HCT116 (cell line): ENCODE measurements around the gene FLOT1. TPM values are rescaled to one million over a fixed set of nuclear protein-coding genes. Genes with fewer than 3 reads are reported as not detected.

Source experiments
- ATAC-seq: fragments of 200-7000 bp; cut with Tn5 transposase; 2 replicates; pipeline ENCODE4 v1.9.1; 2020; ENCODE audit warnings: mild to moderate bottlenecking, moderate library complexity
- BruUV-seq: library from RNA; stranded (reverse); fragments of 400-500 nt; replicated peaks from 2 replicates; lab custom pipeline; 2021; lab: Mats Ljungman, UMichigan
- CTCF ChIA-PET: fragments of 300-600 bp; sonication (Branson Sonifier 250); formaldehyde crosslinking; loops from one replicate; lab custom pipeline; 2021; ENCODE audit warnings: antibody characterized with exemption; lab: Charles Lee
- POLR2A ChIA-PET: fragments of 300-600, 350-600 bp; sonication (Branson Sonifier 250); formaldehyde crosslinking; loops from one replicate; lab custom pipeline; 2021; ENCODE audit warnings: antibody characterized with exemption; lab: Charles Lee
- RAD21 ChIA-PET, 2 experiments: fragments of 300-600 bp; sonication (Branson Sonifier 250); formaldehyde crosslinking; loops; one replicate each; lab custom pipeline; 2023; ENCODE audit warnings: low total read pairs in 2 of 2; ENCODE audit not compliant: uncharacterized antibody in 2 of 2, unreplicated experiment in 2 of 2, low non-redundant PET in 1 of 2; lab: Charles Lee
- DNase-seq: peaks from one replicate; pipeline ENCODE4 v3.0.0-alpha.2; 2010; ENCODE audit warnings: low read depth, low spot score
- H2AFZ ChIP-seq: fragments of 200-600 bp; shearing (Covaris generic), sonication (generic); 2 replicates; pipeline ENCODE4 v1.6.1; 2017; ENCODE audit warnings: low read depth, mixed run types, mixed read lengths, antibody characterized with exemption, low read length; ENCODE audit not compliant: poor library complexity, severe bottlenecking
- H3K27ac ChIP-seq: 2 replicates; pipeline ENCODE4 v1.5.1; 2012; ENCODE audit warnings: low read depth, low read length
- H3K27me3 ChIP-seq: fragments of 200-600 bp; sonication (generic); 2 replicates; pipeline ENCODE4 v1.6.1; 2016; ENCODE audit warnings: mixed run types, low read length, mixed read lengths; ENCODE audit not compliant: insufficient read depth
- H3K36me3 ChIP-seq, 2 experiments: fragments of 200-500 bp in 1 of 2; fragments of 200-600 bp in 1 of 2; sonication (Bioruptor generic) in 1 of 2; sonication (generic) in 1 of 2; 2 replicates each; pipeline versions ENCODE4 v1.5.1 to v1.6.1; 2014 to 2016; ENCODE audit warnings: low read length in 2 of 2, inconsistent platforms in 1 of 2, mixed read lengths in 1 of 2, mixed run types in 1 of 2; ENCODE audit not compliant: insufficient read depth in 2 of 2, control insufficient read depth in 1 of 2
- H3K4me1 ChIP-seq, 2 experiments: fragments of 200-600 bp in 1 of 2; sonication (generic) in 1 of 2; 2 replicates each; pipeline versions ENCODE4 v1.5.1 to v1.6.1; 2012 to 2017; ENCODE audit warnings: low read length in 2 of 2, inconsistent platforms in 1 of 2, mild to moderate bottlenecking in 1 of 2, mixed read lengths in 1 of 2, mixed run types in 1 of 2, moderate library complexity in 1 of 2; ENCODE audit not compliant: insufficient read depth in 2 of 2, control insufficient read depth in 1 of 2
- H3K4me2 ChIP-seq: fragments of 200-600 bp; sonication (generic); 2 replicates; pipeline ENCODE4 v1.6.1; 2017; ENCODE audit warnings: mixed run types, low read length, mixed read lengths
- H3K4me3 ChIP-seq, 2 experiments: fragments of 200-600 bp in 1 of 2; sonication (generic) in 1 of 2; replicated peaks in 1 of 2; 2 replicates each; pipeline ENCODE4 v1.5.1; 2011 to 2016; ENCODE audit warnings: low read length in 2 of 2, control low read depth in 1 of 2, low read depth in 1 of 2, mild to moderate bottlenecking in 1 of 2, mixed read lengths in 1 of 2, mixed run types in 1 of 2
- H3K79me2 ChIP-seq: fragments of 200-600 bp; sonication (generic); 2 replicates; pipeline ENCODE4 v1.6.1; 2017; ENCODE audit warnings: mild to moderate bottlenecking, mixed run types, low read length, moderate library complexity, mixed read lengths; ENCODE audit not compliant: insufficient read depth
- H3K9ac ChIP-seq: fragments of 200-600 bp; sonication (generic); 2 replicates; pipeline ENCODE4 v1.6.1; 2016; ENCODE audit warnings: low read length, mixed read lengths
- H3K9me2 ChIP-seq: fragments of 200-600 bp; sonication (generic), shearing (Covaris generic); 2 replicates; pipeline ENCODE4 v1.6.1; 2017; ENCODE audit warnings: mixed run types, mild to moderate bottlenecking, moderate library complexity; ENCODE audit not compliant: insufficient read depth
- H3K9me3 ChIP-seq, 2 experiments: fragments of 200-500 bp in 1 of 2; fragments of 200-600 bp in 1 of 2; sonication (Bioruptor generic) in 1 of 2; sonication (generic) in 1 of 2; 2 replicates each; pipeline ENCODE4 v1.6.1; 2014 to 2017; ENCODE audit warnings: low read length in 2 of 2, mixed read lengths in 2 of 2, inconsistent platforms in 1 of 2, low read depth in 1 of 2, mild to moderate bottlenecking in 1 of 2, mixed run types in 1 of 2, moderate library complexity in 1 of 2; ENCODE audit not compliant: control insufficient read depth in 1 of 2, insufficient read depth in 1 of 2
- H4K20me1 ChIP-seq: fragments of 200-600 bp; sonication (generic), shearing (Covaris generic); 2 replicates; pipeline ENCODE4 v1.6.1; 2017; ENCODE audit warnings: mixed run types, mild to moderate bottlenecking, moderate library complexity; ENCODE audit not compliant: insufficient read depth
- CEBPB ChIP-seq: IDR thresholded peaks from 2 replicates; pipeline ENCODE4 v1.6.1; 2012; ENCODE audit warnings: low read depth
- POLR2AphosphoS5 ChIP-seq: IDR thresholded peaks from 2 replicates; pipeline ENCODE4 v1.6.1; 2011; ENCODE audit warnings: mild to moderate bottlenecking, low read depth, low read length, moderate library complexity
- intact Hi-C: fragments of 100-400 bp; cut with micrococcal nuclease; formaldehyde crosslinking; loops from 2 replicates; pipeline ENCODE4 v1.10.0; 2022
- total RNA-seq: library from RNA; stranded (reverse); gene quantifications from one replicate; pipeline ENCODE4 v1.2.1, GENCODE V29; 2021; ENCODE audit not compliant: unreplicated experiment
- TF ChIP-seq, protein P1 (sequence below): IDR thresholded peaks from 2 replicates; pipeline ENCODE4 v1.6.1; 2011; ENCODE audit warnings: mild to moderate bottlenecking, low read length, moderate library complexity; ENCODE audit not compliant: insufficient replicate concordance; ENCODE audit errors: extremely low read depth

The FLOT1 gene
- total RNA-seq, 1 experiment from 2014 or later = 117 TPM

DNA sequence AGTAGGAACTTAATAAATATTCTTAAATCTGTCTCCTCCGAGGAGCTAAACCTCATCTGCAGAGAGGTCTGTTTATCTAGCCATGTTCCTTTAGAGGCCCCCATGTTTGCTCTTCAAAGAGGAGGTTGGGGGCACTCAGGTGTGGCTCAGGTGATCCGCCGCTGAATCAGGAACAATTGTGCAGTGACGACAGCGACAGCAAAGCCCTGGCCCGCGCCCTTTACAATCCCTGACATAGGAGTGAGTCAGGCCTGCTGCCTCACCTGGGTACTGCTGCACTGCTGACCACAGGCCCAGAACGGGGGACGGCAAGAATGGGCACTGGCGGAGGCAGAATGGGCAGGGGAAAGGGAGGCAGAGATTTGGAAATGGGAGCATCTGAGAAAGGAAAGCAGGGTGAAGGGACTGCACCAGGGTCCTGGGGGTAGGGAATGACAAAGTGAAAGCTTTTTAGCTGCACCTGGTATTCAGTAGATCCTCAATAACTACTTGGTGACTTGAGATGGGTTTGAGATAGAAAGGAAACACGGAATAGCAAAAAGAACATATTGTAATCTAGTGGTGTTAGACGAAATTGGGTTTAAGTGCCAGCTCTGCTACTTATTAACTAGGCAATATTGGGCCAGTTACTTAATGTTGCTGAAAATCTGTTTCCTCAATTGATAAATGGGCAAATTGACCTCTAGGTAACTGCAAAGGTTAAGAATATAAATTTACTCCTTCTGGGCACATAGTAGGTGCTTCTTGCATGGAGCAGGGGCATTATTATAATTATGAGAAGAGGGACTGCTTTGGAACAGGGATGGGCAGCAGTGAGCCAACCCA lies 7.3 kb upstream of the FLOT1 start (continued):
- TF ChIP-seq, protein P1, sequence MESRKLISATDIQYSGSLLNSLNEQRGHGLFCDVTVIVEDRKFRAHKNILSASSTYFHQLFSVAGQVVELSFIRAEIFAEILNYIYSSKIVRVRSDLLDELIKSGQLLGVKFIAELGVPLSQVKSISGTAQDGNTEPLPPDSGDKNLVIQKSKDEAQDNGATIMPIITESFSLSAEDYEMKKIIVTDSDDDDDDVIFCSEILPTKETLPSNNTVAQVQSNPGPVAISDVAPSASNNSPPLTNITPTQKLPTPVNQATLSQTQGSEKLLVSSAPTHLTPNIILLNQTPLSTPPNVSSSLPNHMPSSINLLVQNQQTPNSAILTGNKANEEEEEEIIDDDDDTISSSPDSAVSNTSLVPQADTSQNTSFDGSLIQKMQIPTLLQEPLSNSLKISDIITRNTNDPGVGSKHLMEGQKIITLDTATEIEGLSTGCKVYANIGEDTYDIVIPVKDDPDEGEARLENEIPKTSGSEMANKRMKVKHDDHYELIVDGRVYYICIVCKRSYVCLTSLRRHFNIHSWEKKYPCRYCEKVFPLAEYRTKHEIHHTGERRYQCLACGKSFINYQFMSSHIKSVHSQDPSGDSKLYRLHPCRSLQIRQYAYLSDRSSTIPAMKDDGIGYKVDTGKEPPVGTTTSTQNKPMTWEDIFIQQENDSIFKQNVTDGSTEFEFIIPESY = peak; percentile 33
- peak; percentile 81 for TF ChIP-seq POLR2AphosphoS5

DNA sequence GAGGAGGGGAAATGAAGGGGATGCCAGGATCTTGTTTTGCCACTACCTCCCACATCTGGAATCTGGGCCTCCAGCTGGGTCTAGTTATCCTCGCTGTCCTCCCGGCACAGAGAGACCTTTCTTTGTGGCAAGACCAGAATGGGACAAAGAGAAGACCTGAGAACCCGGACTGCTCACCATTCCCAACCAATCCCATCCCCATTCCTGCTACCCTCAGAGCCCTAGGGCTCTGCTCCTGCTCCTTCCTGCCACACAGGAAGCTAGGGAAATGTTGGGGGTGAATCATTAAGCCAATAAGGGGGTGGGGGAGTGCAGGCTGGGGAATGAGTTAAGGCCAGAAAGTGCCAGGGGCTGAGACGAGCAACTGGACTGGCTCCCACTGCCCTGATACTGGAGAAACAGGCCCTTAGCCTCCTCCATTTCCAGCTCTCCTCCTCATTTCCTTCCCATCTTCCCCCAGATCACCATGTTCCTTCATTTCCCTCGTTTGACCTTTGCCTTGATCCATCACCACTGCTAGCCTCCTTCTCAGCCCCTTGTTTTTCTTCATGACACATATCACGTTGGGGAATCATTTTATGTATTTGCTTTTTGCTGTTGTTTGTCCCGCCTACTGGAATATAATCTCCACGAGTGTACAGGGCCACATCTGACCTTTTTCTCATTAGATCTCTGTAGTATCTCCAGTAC lies 6.5 kb upstream of the FLOT1 start:
- Histone ChIP-seq H3K9me3 (no peaks in the 10 kb centered on the region), H3K9ac (peak overlapping the region; percentile 72), H3K4me1 (peaks cover 76 to 94% of the 10 kb centered on the region in 2 experiments), H3K79me2 (peaks cover 3% of the 10 kb centered on the region), H3K27me3 (no peaks in the 10 kb centered on the region), H3K4me3 (0 out of 4 replicates have a peak overlapping the region, but pooled peaks of 1 of the 2 experiments have one; percentile 10), H4K20me1 (no peaks in the 10 kb centered on the region), H3K36me3 (0 out of 4 replicates have a peak, but pooled peaks cover 0 to under 1% of the 10 kb centered on the region in 2 experiments), H2AFZ (no peak overlapping the region), H3K4me2 (peak overlapping the region; percentile 72), H3K9me2 (no peaks in the 10 kb centered on the region), H3K27ac (peak overlapping the region; percentile 96)
- intact Hi-C loops = loop anchor here (10.0 kb wide), 1 partner anchor 336 kb away; no protein-coding TSS in a partner anchor
- ChIA-PET CTCF (no interaction called here), POLR2A (interaction anchor here (0.7 to 16.4 kb wide), 7 partner anchors 10 to 168 kb away, joined by 3 to 680 read pairs (median 7); no protein-coding TSS in a partner anchor), RAD21 (interaction anchor here (0.5 to 1.0 kb wide), 4 partner anchors 8 to 78 kb away, joined by 3 to 5 read pairs (median 3); no protein-coding TSS in a partner anchor)
- TF ChIP-seq POLR2AphosphoS5 (peak; percentile 53), CEBPB (no peak)
- TF ChIP-seq, protein P1 = no peak
- no TSS peak for BruUV-seq
- ATAC-seq (peak; percentile 0; the same call in 1 of the 2 replicates), DNase-seq (no peak)
